Sigmoid colon (tissue), 4 donors: ENCODE measurements around the gene IQGAP2.

ENCODE experiments used
- CTCF ChIP-seq, 4 experiments: fragments of 450-650 bp in 3 of 4; fragments of 200-600 bp in 1 of 4; IDR thresholded peaks; one replicate each; pipeline ENCODE4 v1.5.1; 2016 to 2019; ENCODE audit warnings: antibody characterized with exemption in 4 of 4, mild to moderate bottlenecking in 3 of 4, moderate library complexity in 2 of 4
- POLR2AphosphoS5 ChIP-seq, 4 donors: sonication (generic); formaldehyde crosslinking; IDR thresholded peaks; one replicate each; pipeline ENCODE4 v1.6.1; 2017; ENCODE audit warnings: antibody characterized with exemption in 4 of 4

- TF ChIP-seq POLR2AphosphoS5 (IDR thresholded peaks at IDR 0.05) (no peak), CTCF (IDR thresholded peaks at IDR 0.05) (no peak)
These were observed 12.1 kb upstream of the IQGAP2 start for GRCh38 chr5:76391014-76391413.
